Thyroid gland (tissue), 4 donors: Measurements from ENCODE around the gene HECTD3.

ENCODE experiments used
- POLR2A ChIP-seq, 2 donors: fragments of 450-650 bp; IDR thresholded peaks; one replicate each; pipeline ENCODE4 v1.6.1; 2017; ENCODE audit warnings: antibody characterized with exemption in 2 of 2, mild to moderate bottlenecking in 2 of 2, moderate library complexity in 1 of 2
- TF ChIP-seq, protein P1 (sequence below), 6 experiments: fragments of 200-600 bp in 3 of 6; fragments of 450-650 bp in 3 of 6; sonication (generic) in 3 of 6; IDR thresholded peaks; one replicate each; pipeline ENCODE4 v1.5.1; 2016 to 2019; ENCODE audit warnings: antibody characterized with exemption in 6 of 6, mild to moderate bottlenecking in 2 of 6, inconsistent platforms in 1 of 6, moderate library complexity in 1 of 6

DNA sequence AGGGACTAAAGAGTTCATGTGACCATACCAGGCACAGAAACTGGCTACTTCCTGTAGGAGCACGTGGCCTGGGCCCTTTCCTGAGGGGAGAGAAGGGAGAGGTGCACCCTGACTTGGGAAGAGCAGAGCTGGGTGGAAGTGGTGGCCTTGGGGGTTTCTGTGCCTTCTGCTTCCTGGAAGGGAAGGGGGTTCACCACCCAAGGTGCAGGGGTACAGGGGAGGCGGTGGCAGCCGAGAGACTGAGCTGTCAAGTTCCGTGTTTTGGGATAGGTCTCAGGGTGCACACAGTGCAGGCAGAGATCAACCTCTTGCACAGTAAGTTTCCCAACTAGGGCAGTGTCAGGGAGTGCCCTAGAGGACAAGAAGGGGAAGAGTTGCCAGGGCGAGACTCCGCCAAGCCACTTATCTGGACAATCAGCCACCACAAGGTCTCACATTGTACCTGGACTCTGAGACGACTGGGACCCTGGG is 10.1 kb downstream of the HECTD3 start:
- TF ChIP-seq, protein P1, sequence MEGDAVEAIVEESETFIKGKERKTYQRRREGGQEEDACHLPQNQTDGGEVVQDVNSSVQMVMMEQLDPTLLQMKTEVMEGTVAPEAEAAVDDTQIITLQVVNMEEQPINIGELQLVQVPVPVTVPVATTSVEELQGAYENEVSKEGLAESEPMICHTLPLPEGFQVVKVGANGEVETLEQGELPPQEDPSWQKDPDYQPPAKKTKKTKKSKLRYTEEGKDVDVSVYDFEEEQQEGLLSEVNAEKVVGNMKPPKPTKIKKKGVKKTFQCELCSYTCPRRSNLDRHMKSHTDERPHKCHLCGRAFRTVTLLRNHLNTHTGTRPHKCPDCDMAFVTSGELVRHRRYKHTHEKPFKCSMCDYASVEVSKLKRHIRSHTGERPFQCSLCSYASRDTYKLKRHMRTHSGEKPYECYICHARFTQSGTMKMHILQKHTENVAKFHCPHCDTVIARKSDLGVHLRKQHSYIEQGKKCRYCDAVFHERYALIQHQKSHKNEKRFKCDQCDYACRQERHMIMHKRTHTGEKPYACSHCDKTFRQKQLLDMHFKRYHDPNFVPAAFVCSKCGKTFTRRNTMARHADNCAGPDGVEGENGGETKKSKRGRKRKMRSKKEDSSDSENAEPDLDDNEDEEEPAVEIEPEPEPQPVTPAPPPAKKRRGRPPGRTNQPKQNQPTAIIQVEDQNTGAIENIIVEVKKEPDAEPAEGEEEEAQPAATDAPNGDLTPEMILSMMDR (IDR thresholded peaks at IDR 0.05), result peak in 1 of 6 experiments; percentile 23
- TF ChIP-seq POLR2A (IDR thresholded peaks at IDR 0.05), result no peak
